A549 (cell line): ENCODE data around the gene OBP2A. TPM values are rescaled to one million over a fixed set of nuclear protein-coding genes. Genes with fewer than 3 reads are reported as not detected.

ENCODE experiments used
- ATAC-seq, 2 experiments: fragments of 200-7000 bp in 1 of 2; fragments of >200 bp in 1 of 2; cut with Nextera tagmentation in 1 of 2; cut with Tn5 transposase in 1 of 2; 3 replicates each; pipeline versions ENCODE4 v1.8.0 to v1.9.1; 2018 to 2020; ENCODE audit warnings: mild to moderate bottlenecking in 1 of 2, moderate library complexity in 1 of 2
- CTCF ChIA-PET: fragments of 300-600 bp; sonication (Branson Sonifier 250); formaldehyde crosslinking; extraction: SDS; loops from one replicate; lab custom pipeline; 2021; ENCODE audit warnings: antibody characterized with exemption, inconsistent platforms; lab: Yijun Ruan, JAX
- POLR2A ChIA-PET: fragments of 350-600 bp; formaldehyde crosslinking; extraction: SDS; loops from one replicate; lab custom pipeline; 2021; ENCODE audit warnings: antibody characterized with exemption, inconsistent platforms; lab: Yijun Ruan, JAX
- DNase-seq, 2 experiments: peaks; one replicate each; pipeline versions ENCODE4 v3.0.0 to v3.0.0-alpha.2; 2011 to 2016; ENCODE audit warnings: low read depth in 1 of 2, low spot score in 1 of 2
- FAIRE-seq: peaks from 2 replicates; lab custom pipeline; 2011; peaks lifted over from hg19 to GRCh38; lab: Jason Lieb, UNC
- H3K27ac ChIP-seq, 2 experiments: fragments of >200 bp; sonication (Bioruptor Twin); formaldehyde crosslinking; 3 replicates each; pipeline ENCODE4 v1.5.1; 2016 to 2017
- H3K4me1 ChIP-seq: fragments of >200 bp; sonication (Bioruptor Twin); formaldehyde crosslinking; 3 replicates; pipeline ENCODE4 v1.6.1; 2016
- H3K4me2 ChIP-seq: fragments of >200 bp; sonication (Bioruptor Twin); formaldehyde crosslinking; 3 replicates; pipeline ENCODE4 v1.6.1; 2016
- H3K4me3 ChIP-seq: fragments of >200 bp; sonication (Bioruptor Twin); formaldehyde crosslinking; 3 replicates; pipeline ENCODE4 v1.5.1; 2016
- H3K9me3 ChIP-seq: fragments of >200 bp; sonication (Bioruptor Twin); formaldehyde crosslinking; 3 replicates; pipeline ENCODE4 v1.6.1; 2016
- ATOH8 ChIP-seq: fragments of 250-450 bp; sonication (Bioruptor Pico); IDR thresholded peaks from 2 replicates; pipeline ENCODE4 v1.5.0; 2020; ENCODE audit warnings: low read depth, mild to moderate bottlenecking, moderate library complexity
- BCL3 ChIP-seq: fragments of >200 bp; sonication (Bioruptor Twin); formaldehyde crosslinking; IDR thresholded peaks from 3 replicates; pipeline ENCODE4 v1.6.1; 2016
- CBX2 ChIP-seq: fragments of 200-600 bp; sonication (generic); IDR thresholded peaks from 2 replicates; pipeline ENCODE4 v1.6.1; 2016; ENCODE audit warnings: low read depth, mild to moderate bottlenecking, borderline replicate concordance
- CEBPB ChIP-seq, 2 experiments: fragments of >200 bp in 1 of 2; sonication (Bioruptor Twin) in 1 of 2; formaldehyde crosslinking in 1 of 2; IDR thresholded peaks; 2 replicates each; pipeline ENCODE4 v1.6.1; 2012 to 2016
- CTCF ChIP-seq: fragments of >200 bp; sonication (Bioruptor Twin); formaldehyde crosslinking; IDR thresholded peaks from 3 replicates; pipeline ENCODE4 v1.5.1; 2016
- EHF ChIP-seq: fragments of 250-450 bp; sonication (Bioruptor Pico); IDR thresholded peaks from 2 replicates; pipeline ENCODE4 v1.5.0; 2020; ENCODE audit warnings: mild to moderate bottlenecking
- ESRRA ChIP-seq: fragments of 150-350 bp; IDR thresholded peaks from 2 replicates; pipeline ENCODE4 v1.6.1; 2014; ENCODE audit warnings: mild to moderate bottlenecking, low read length, borderline replicate concordance
- FOSL2 ChIP-seq, 2 experiments: fragments of 450-650 bp in 1 of 2; fragments of >200 bp in 1 of 2; sonication (Bioruptor Twin) in 1 of 2; formaldehyde crosslinking; IDR thresholded peaks; 2 replicates each; pipeline versions ENCODE4 v1.5.0 to v1.6.1; 2016 to 2020; ENCODE audit warnings: mild to moderate bottlenecking in 1 of 2, moderate library complexity in 1 of 2
- GATA3 ChIP-seq: IDR thresholded peaks from 2 replicates; pipeline ENCODE4 v1.6.1; 2012; ENCODE audit warnings: borderline replicate concordance
- HEYL ChIP-seq: fragments of 250-450 bp; sonication (Bioruptor Pico); IDR thresholded peaks from 2 replicates; pipeline ENCODE4 v1.8.0; 2021; ENCODE audit warnings: mild to moderate bottlenecking, moderate library complexity
- HOXB13 ChIP-seq: fragments of 250-450 bp; sonication (Bioruptor Pico); IDR thresholded peaks from 2 replicates; pipeline ENCODE4 v1.5.0; 2020; ENCODE audit warnings: low read depth, mild to moderate bottlenecking, moderate library complexity
- HOXB5 ChIP-seq: fragments of 250-450 bp; sonication (Bioruptor Pico); IDR thresholded peaks from 2 replicates; pipeline ENCODE4 v1.5.0; 2020; ENCODE audit warnings: mild to moderate bottlenecking, moderate library complexity
- NFE2L2 ChIP-seq: fragments of 150-350 bp; conservative IDR thresholded peaks from 2 replicates; pipeline ENCODE4 v1.6.1; 2014; ENCODE audit warnings: low read length
- PBX3 ChIP-seq: IDR thresholded peaks from 2 replicates; pipeline ENCODE4 v1.6.1; 2012
- POLR2A ChIP-seq: IDR thresholded peaks from 2 replicates; pipeline ENCODE4 v1.6.1; 2012; ENCODE audit warnings: mild to moderate bottlenecking, low read length
- POLR2AphosphoS2 ChIP-seq: conservative IDR thresholded peaks from 2 replicates; pipeline ENCODE4 v1.6.1; 2012; ENCODE audit warnings: low read length, improper control_type of control experiment, inconsistent platforms
- RAD21 ChIP-seq, 2 experiments: fragments of >200 bp in 1 of 2; sonication (Bioruptor Twin) in 1 of 2; formaldehyde crosslinking in 1 of 2; IDR thresholded peaks in 1 of 2; conservative IDR thresholded peaks in 1 of 2; 2 replicates in 1 of 2; 3 replicates in 1 of 2; pipeline ENCODE4 v1.6.1; 2012 to 2018; ENCODE audit warnings: inconsistent platforms in 1 of 2
- RNF2 ChIP-seq: fragments of 200-600 bp; sonication (generic); IDR thresholded peaks from 2 replicates; pipeline ENCODE4 v1.6.1; 2016; ENCODE audit warnings: low read depth, mild to moderate bottlenecking, antibody characterized with exemption, moderate library complexity, borderline replicate concordance
- SMC3 ChIP-seq: fragments of >200 bp; sonication (Bioruptor Twin); formaldehyde crosslinking; IDR thresholded peaks from 3 replicates; pipeline ENCODE4 v1.6.1; 2018; ENCODE audit warnings: inconsistent platforms
- SREBF2 ChIP-seq: fragments of 450-650 bp; IDR thresholded peaks from 2 replicates; pipeline ENCODE4 v1.6.1; 2014; ENCODE audit warnings: mild to moderate bottlenecking, moderate library complexity
- TFCP2L1 ChIP-seq: fragments of 250-450 bp; sonication (Bioruptor Pico); IDR thresholded peaks from 2 replicates; pipeline ENCODE4 v1.5.0; 2021; ENCODE audit warnings: mild to moderate bottlenecking
- USF2 ChIP-seq: fragments of 450-650 bp; IDR thresholded peaks from 2 replicates; pipeline ENCODE4 v1.6.1; 2014; ENCODE audit warnings: antibody characterized with exemption
- ZNF302 ChIP-seq: fragments of 250-450 bp; sonication (Bioruptor Pico); IDR thresholded peaks from 2 replicates; pipeline ENCODE4 v1.9.0; 2021; ENCODE audit warnings: inconsistent platforms, mild to moderate bottlenecking, moderate library complexity
- WGBS: methylation state at CpG from one replicate; pipeline ENCODE4 v1.1.6; 2017; ENCODE audit errors: missing lambda C conversion rate; 5-methylcytosine and 5-hydroxymethylcytosine counted together
- polyA plus RNA-seq, 4 experiments: library from polyadenylated mRNA; depleted of rRNA in 3 of 4; stranded (reverse); fragments of >200 nt; fragmentation: RNase III in 1 of 4; extraction: RNeasy Plus Mini Kit Qiagen cat#74134 plus additional on column Dnase treatment in 1 of 4; gene quantifications; 2 replicates in 3 of 4; 3 replicates in 1 of 4; pipeline ENCODE4 v1.2.3, GENCODE V29; 2011 to 2017

Gene OBP2A
- polyA plus RNA-seq, 2 of the 4 experiments (the other 2 are of a cell fraction) = not detected

GRCh38 chr9:135588886-135589595 lies 43.1 kb downstream of the OBP2A start:
- ChIA-PET POLR2A (no interaction called here), CTCF (interaction anchor here (0.7 to 1.0 kb wide), 3 partner anchors 13 to 15 kb away, joined by 3 to 4 read pairs (median 3); no protein-coding TSS in a partner anchor)
- Histone ChIP-seq H3K27ac (no peak overlapping the region), H3K4me3 (no peak overlapping the region), H3K4me2 (no peak overlapping the region), H3K4me1 (no peaks in the 10 kb centered on the region), H3K9me3 (no peaks in the 10 kb centered on the region)
- WGBS = 57% methylated on average over 6 of the region's 20 CpGs
- ATAC-seq (no peak; a peak in 2 of 6 replicates), DNase-seq (no peak), FAIRE-seq (no peak)
- no peak for TF ChIP-seq POLR2AphosphoS2
- no peak for TF ChIP-seq FOSL2 (IDR thresholded peaks at IDR 0.05)
- TF ChIP-seq FOSL2 (CRISPR knock-in tag; IDR thresholded peaks at IDR 0.05) = no peak
- TF ChIP-seq EHF (CRISPR knock-in tag) = no peak
- TF ChIP-seq SREBF2 = no peak
- TF ChIP-seq HOXB5 (CRISPR knock-in tag) = no peak

- no peaks in the 10 kb centered on the region for H3K9me3 ChIP-seq
- H3K4me3 ChIP-seq = no peak overlapping the region
- no peak for FAIRE-seq
- no peak for ATAC-seq
- POLR2A ChIA-PET = no interaction called here
- no peaks in the 10 kb centered on the region for H3K4me1 ChIP-seq
- no peak for TF ChIP-seq SMC3
- no peak for TF ChIP-seq RNF2
- TF ChIP-seq HOXB5 (CRISPR knock-in tag) = no peak
- TF ChIP-seq PBX3 = no peak
- no peak for TF ChIP-seq TFCP2L1 (CRISPR knock-in tag)
- TF ChIP-seq ATOH8 (CRISPR knock-in tag) = no peak
- no peak for TF ChIP-seq CEBPB (IDR thresholded peaks at IDR 0.05)
- no peak for TF ChIP-seq RAD21 (conservative IDR thresholded peaks at IDR 0.05 in 1 of 2, IDR thresholded peaks at IDR 0.05 in 1 of 2)
- TF ChIP-seq ESRRA = no peak
- TF ChIP-seq CTCF = no peak
- no peak for TF ChIP-seq NFE2L2
- TF ChIP-seq CBX2 = no peak
- no peak for TF ChIP-seq ZNF302
- no peak for TF ChIP-seq BCL3
- no peak for TF ChIP-seq FOSL2 (IDR thresholded peaks at IDR 0.05)
- no peak for TF ChIP-seq FOSL2 (CRISPR knock-in tag; IDR thresholded peaks at IDR 0.05)
- TF ChIP-seq HEYL (CRISPR knock-in tag) = no peak
- TF ChIP-seq POLR2A = no peak
- no peak for TF ChIP-seq GATA3
- no peak for TF ChIP-seq HOXB13 (CRISPR knock-in tag)
- TF ChIP-seq USF2 = no peak
- TF ChIP-seq, all 56 proteins: peak for 0
- H3K27ac ChIP-seq = no peak overlapping the region
- DNase-seq = no peak
- CTCF ChIA-PET = interaction anchor here (0.7 to 1.4 kb wide), 2 partner anchors 13 to 30 kb away, joined by 3 read pairs; no protein-coding TSS in a partner anchor
- no peak overlapping the region for H3K4me2 ChIP-seq
- 42% methylated on average over 13 of the region's 15 CpGs for WGBS
Observed at GRCh38 chr9:135589596-135590485, 43.9 kb downstream of the OBP2A start.
